Keratinocyte (primary cell): ENCODE measurements around the gene IL37. TPM values are rescaled to one million over a fixed set of nuclear protein-coding genes. Genes with fewer than 3 reads are reported as not detected.
A peak's percentile ranks its signal among the peaks of the same experiment; 100 is the strongest.

Source experiments
- DNase-seq: peaks from one replicate; pipeline ENCODE4 v3.0.0-alpha.2; 2011; ENCODE audit warnings: low read depth, missing footprints, low spot score
- FAIRE-seq: peaks from 2 replicates; lab custom pipeline; 2011; peaks lifted over from hg19 to GRCh38; lab: Jason Lieb, UNC
- H2AFZ ChIP-seq: 2 replicates; pipeline ENCODE4 v1.6.0; 2012; ENCODE audit warnings: low read length, control low read depth, inconsistent platforms; ENCODE audit not compliant: control insufficient read depth
- H3K27ac ChIP-seq: 2 replicates; pipeline ENCODE4 v1.5.1; 2011; ENCODE audit warnings: low read length; ENCODE audit not compliant: control insufficient read depth, insufficient read depth
- H3K27me3 ChIP-seq: 3 replicates; pipeline ENCODE4 v1.6.0; 2011; ENCODE audit warnings: low read length; ENCODE audit not compliant: control insufficient read depth, insufficient read depth; ENCODE audit errors: extremely low read depth
- H3K36me3 ChIP-seq, 2 experiments: 2 replicates in 1 of 2; 3 replicates in 1 of 2; pipeline ENCODE4 v1.5.1; 2011; ENCODE audit warnings: low read length in 2 of 2, mild to moderate bottlenecking in 1 of 2; ENCODE audit not compliant: control insufficient read depth in 2 of 2, insufficient read depth in 2 of 2; ENCODE audit errors: extremely low read depth in 1 of 2
- H3K4me1 ChIP-seq: 3 replicates; pipeline ENCODE4 v1.5.1; 2011; ENCODE audit warnings: low read length; ENCODE audit not compliant: control insufficient read depth, insufficient read depth; ENCODE audit errors: extremely low read depth
- H3K4me2 ChIP-seq: 3 replicates; pipeline ENCODE4 v1.6.0; 2011; ENCODE audit warnings: low read depth, low read length; ENCODE audit not compliant: control insufficient read depth, insufficient read depth; ENCODE audit errors: extremely low read depth
- H3K4me3 ChIP-seq, 3 experiments: fragments of 200-600 bp in 1 of 3; sonication (generic) in 1 of 3; 2 replicates in 2 of 3; 3 replicates in 1 of 3; pipeline ENCODE4 v1.5.1; 2011 to 2016; ENCODE audit warnings: low read length in 3 of 3, mild to moderate bottlenecking in 3 of 3, control low read depth in 2 of 3, inconsistent platforms in 1 of 3, low read depth in 1 of 3, mixed read lengths in 1 of 3, mixed run types in 1 of 3, moderate library complexity in 1 of 3; ENCODE audit not compliant: control insufficient read depth in 2 of 3, insufficient read depth in 2 of 3; ENCODE audit errors: extremely low read depth in 1 of 3
- H3K79me2 ChIP-seq: 2 replicates; pipeline ENCODE4 v1.6.0; 2012; ENCODE audit warnings: low read length; ENCODE audit not compliant: control insufficient read depth, insufficient read depth
- H3K9ac ChIP-seq: 3 replicates; pipeline ENCODE4 v1.6.0; 2011; ENCODE audit warnings: low read length; ENCODE audit not compliant: control insufficient read depth, insufficient read depth; ENCODE audit errors: extremely low read depth
- H3K9me1 ChIP-seq: 3 replicates; pipeline ENCODE4 v1.6.0; 2011; ENCODE audit warnings: low read length; ENCODE audit not compliant: control insufficient read depth, insufficient read depth; ENCODE audit errors: extremely low read depth
- H3K9me3 ChIP-seq: 2 replicates; pipeline ENCODE4 v1.5.1; 2012; ENCODE audit warnings: low read depth, low read length; ENCODE audit not compliant: control insufficient read depth
- H4K20me1 ChIP-seq: 3 replicates; pipeline ENCODE4 v1.6.0; 2011; ENCODE audit warnings: low read length; ENCODE audit not compliant: control insufficient read depth, insufficient read depth; ENCODE audit errors: extremely low read depth
- EZH2 ChIP-seq: IDR thresholded peaks from one replicate; pipeline ENCODE4 v1.6.1; 2012; ENCODE audit warnings: inconsistent platforms, mild to moderate bottlenecking, low read length, moderate library complexity
- dilution Hi-C: fragments of 300-500 bp; cut with MboI; formaldehyde crosslinking; loops from one replicate; pipeline ENCODE4 v1.7.0; 2020; ENCODE audit warnings: low sequenced_read_pairs; ENCODE audit not compliant: extremely low pct_ligation_motif_present
- polyA plus RNA-seq, 5 experiments: library from polyadenylated mRNA; depleted of rRNA in 3 of 5; stranded (reverse) in 3 of 5; stranded (forward) in 1 of 5; unstranded in 1 of 5; fragments of >200 nt; gene quantifications; 1 replicate in 1 of 5; 2 replicates in 3 of 5; 3 replicates in 1 of 5; pipeline versions ENCODE4 v1.2.1 to v1.2.3, GENCODE V29; 2011 to 2012; ENCODE audit warnings: missing spikeins in 2 of 5, low read depth in 1 of 5, low replicate concordance in 1 of 5
- TF ChIP-seq, protein P1 (sequence below), 3 experiments: IDR thresholded peaks in 1 of 3; conservative IDR thresholded peaks in 1 of 3; optimal IDR thresholded peaks in 1 of 3; 2 replicates in 2 of 3; 3 replicates in 1 of 3; pipeline versions ENCODE3 to v1.5.1; 2011; ENCODE audit warnings: low read length in 3 of 3, mild to moderate bottlenecking in 3 of 3, moderate library complexity in 2 of 3, control low read depth in 1 of 3, inconsistent platforms in 1 of 3; ENCODE audit not compliant: insufficient read depth in 2 of 3; ENCODE audit errors: extremely low read depth in 1 of 3

Gene IL37
- polyA plus RNA-seq, 1 donor (not counting 4 experiments of a cell fraction or from before 2014, with no cell fraction given), result 0.63 TPM

GRCh38 chr2:112880091-112880531 is 30.9 kb upstream of the IL37 start:
- dilution Hi-C loops, result no loop called here
- TF ChIP-seq, protein P1, sequence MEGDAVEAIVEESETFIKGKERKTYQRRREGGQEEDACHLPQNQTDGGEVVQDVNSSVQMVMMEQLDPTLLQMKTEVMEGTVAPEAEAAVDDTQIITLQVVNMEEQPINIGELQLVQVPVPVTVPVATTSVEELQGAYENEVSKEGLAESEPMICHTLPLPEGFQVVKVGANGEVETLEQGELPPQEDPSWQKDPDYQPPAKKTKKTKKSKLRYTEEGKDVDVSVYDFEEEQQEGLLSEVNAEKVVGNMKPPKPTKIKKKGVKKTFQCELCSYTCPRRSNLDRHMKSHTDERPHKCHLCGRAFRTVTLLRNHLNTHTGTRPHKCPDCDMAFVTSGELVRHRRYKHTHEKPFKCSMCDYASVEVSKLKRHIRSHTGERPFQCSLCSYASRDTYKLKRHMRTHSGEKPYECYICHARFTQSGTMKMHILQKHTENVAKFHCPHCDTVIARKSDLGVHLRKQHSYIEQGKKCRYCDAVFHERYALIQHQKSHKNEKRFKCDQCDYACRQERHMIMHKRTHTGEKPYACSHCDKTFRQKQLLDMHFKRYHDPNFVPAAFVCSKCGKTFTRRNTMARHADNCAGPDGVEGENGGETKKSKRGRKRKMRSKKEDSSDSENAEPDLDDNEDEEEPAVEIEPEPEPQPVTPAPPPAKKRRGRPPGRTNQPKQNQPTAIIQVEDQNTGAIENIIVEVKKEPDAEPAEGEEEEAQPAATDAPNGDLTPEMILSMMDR (optimal IDR thresholded peaks at IDR 0.05 in 1 of 3, IDR thresholded peaks at IDR 0.05 in 1 of 3, conservative IDR thresholded peaks at IDR 0.05 in 1 of 3; ENCODE audit: extremely low read depth in 1 of 3, insufficient read depth in 2 of 3, low read length in 3 of 3), result no peak
- no peak for TF ChIP-seq EZH2
- H3K4me1 ChIP-seq, result peaks cover 77% of the 10 kb centered on the region

DNA sequence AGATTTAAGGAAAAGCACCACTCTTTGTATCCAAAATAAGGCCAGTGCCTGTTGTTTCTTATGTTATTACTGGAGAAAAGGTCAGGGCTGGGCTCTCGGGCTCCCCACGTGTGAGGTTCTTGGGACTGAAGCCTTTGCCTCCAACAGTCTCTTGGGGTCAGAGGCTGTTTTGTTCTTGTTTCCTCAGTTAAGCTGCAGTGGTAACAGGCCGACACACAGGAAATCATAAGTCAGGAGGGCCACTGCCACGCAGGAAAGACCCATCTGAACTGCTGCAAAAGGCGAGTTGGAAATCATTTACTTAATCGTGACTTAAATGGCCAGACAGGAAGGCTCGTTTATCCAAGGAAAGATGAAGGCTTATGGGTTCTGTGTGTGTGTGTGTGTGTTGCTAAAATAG is 30.3 kb upstream of the IL37 start:
- Histone ChIP-seq H3K4me2 (peak overlapping the region; percentile 24), H3K9me3 (no peaks in the 10 kb centered on the region), H3K36me3 (no peaks in the 10 kb centered on the region), H3K4me3 (no peak overlapping the region), H3K27ac (peak overlapping the region; percentile 97), H3K79me2 (no peaks in the 10 kb centered on the region), H4K20me1 (no peaks in the 10 kb centered on the region), H3K27me3 (no peaks in the 10 kb centered on the region), H2AFZ (no peak overlapping the region), H3K9ac (peak overlapping the region; percentile 70), H3K4me1 (peaks cover 79% of the 10 kb centered on the region), H3K9me1 (no peaks in the 10 kb centered on the region)
- no peak for DNase-seq
- TF ChIP-seq, protein P1 (optimal IDR thresholded peaks at IDR 0.05 in 1 of 3, IDR thresholded peaks at IDR 0.05 in 1 of 3, conservative IDR thresholded peaks at IDR 0.05 in 1 of 3; ENCODE audit: extremely low read depth in 1 of 3, insufficient read depth in 2 of 3, low read length in 3 of 3), result no peak
- no peak for TF ChIP-seq EZH2
- no peak for FAIRE-seq
- dilution Hi-C loops, result no loop called here

More at GRCh38 chr2:112880091-112880531, 30.9 kb upstream of the IL37 start:
- Histone ChIP-seq H3K9me3 (no peaks in the 10 kb centered on the region), H2AFZ (no peak overlapping the region), H4K20me1 (no peaks in the 10 kb centered on the region), H3K79me2 (no peaks in the 10 kb centered on the region), H3K9ac (peak overlapping the region; percentile 70), H3K4me2 (peak overlapping the region; percentile 24), H3K27me3 (no peaks in the 10 kb centered on the region), H3K27ac (peak overlapping the region; percentile 97), H3K9me1 (no peaks in the 10 kb centered on the region), H3K36me3 (no peaks in the 10 kb centered on the region), H3K4me3 (no peak overlapping the region)
- FAIRE-seq (peak; percentile 67), DNase-seq (no peak)
